HL-60 (cell line): Measurements from ENCODE around the gene CBL.

Experiments used
- DNase-seq, 2 experiments: peaks; one replicate each; pipeline ENCODE4 v3.0.0-alpha.2; 2010 to 2020; ENCODE audit warnings: low read depth in 1 of 2, low spot score in 1 of 2
- H3K27ac ChIP-seq: fragments of 250-450 bp; sonication (Bioruptor Pico); replicated peaks from 2 replicates; pipeline ENCODE4 v1.5.1; 2020; ENCODE audit warnings: mild to moderate bottlenecking, moderate library complexity
- H3K27me3 ChIP-seq: fragments of 250-450 bp; sonication (Bioruptor Pico); 2 replicates; pipeline ENCODE4 v1.5.1; 2021; ENCODE audit warnings: mild to moderate bottlenecking, moderate library complexity; ENCODE audit not compliant: insufficient read depth, poor library complexity, severe bottlenecking
- H3K4me3 ChIP-seq: replicated peaks from 2 replicates; pipeline ENCODE4 v1.5.1; 2011; ENCODE audit warnings: mild to moderate bottlenecking, control low read depth, low read length; ENCODE audit not compliant: insufficient read depth
- GABPA ChIP-seq: IDR thresholded peaks from 2 replicates; pipeline ENCODE4 v1.6.1; 2012; ENCODE audit warnings: low read depth
- POLR2AphosphoS5 ChIP-seq: IDR thresholded peaks from 2 replicates; pipeline ENCODE4 v1.6.1; 2012; ENCODE audit warnings: low read depth
- SPI1 ChIP-seq: IDR thresholded peaks from 2 replicates; pipeline ENCODE4 v1.6.1; 2012; ENCODE audit warnings: low read depth, mild to moderate bottlenecking, borderline replicate concordance
- TF ChIP-seq, protein P1 (sequence below): IDR thresholded peaks from one replicate; pipeline ENCODE4 v1.5.1; 2011; ENCODE audit warnings: low read length, control low read depth, inconsistent platforms; ENCODE audit not compliant: insufficient read depth
- TF ChIP-seq, protein P2 (sequence below): IDR thresholded peaks from 2 replicates; pipeline ENCODE4 v1.6.1; 2012; ENCODE audit warnings: low read depth; ENCODE audit not compliant: insufficient replicate concordance

Gene CBL

DNA sequence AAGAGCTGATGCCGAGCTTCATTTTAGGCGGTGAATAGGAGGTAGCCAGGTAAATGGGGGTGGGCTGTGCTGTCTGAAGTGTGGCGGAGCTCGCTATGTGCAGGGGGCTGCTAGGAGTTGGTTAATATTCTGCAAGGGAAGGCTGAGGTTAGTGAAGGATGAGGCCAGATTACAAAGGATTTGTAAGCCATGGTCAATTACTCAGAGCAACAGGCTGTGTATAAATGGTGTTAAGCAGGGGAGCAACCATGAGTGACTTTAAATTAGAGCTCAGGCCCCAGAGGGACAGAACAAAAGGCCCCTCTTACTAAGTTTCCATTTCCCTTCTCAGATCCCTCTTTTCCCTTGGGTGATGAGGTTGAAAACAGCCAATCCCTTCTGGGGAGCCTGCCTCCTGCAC lies 118.0 kb downstream of the CBL start:
- H3K27me3 ChIP-seq: peaks cover 3% of the 10 kb centered on the region
- DNase-seq: no peak
- H3K4me3 ChIP-seq: no peak overlapping the region
- H3K27ac ChIP-seq: no peak overlapping the region
- TF ChIP-seq, protein P1, sequence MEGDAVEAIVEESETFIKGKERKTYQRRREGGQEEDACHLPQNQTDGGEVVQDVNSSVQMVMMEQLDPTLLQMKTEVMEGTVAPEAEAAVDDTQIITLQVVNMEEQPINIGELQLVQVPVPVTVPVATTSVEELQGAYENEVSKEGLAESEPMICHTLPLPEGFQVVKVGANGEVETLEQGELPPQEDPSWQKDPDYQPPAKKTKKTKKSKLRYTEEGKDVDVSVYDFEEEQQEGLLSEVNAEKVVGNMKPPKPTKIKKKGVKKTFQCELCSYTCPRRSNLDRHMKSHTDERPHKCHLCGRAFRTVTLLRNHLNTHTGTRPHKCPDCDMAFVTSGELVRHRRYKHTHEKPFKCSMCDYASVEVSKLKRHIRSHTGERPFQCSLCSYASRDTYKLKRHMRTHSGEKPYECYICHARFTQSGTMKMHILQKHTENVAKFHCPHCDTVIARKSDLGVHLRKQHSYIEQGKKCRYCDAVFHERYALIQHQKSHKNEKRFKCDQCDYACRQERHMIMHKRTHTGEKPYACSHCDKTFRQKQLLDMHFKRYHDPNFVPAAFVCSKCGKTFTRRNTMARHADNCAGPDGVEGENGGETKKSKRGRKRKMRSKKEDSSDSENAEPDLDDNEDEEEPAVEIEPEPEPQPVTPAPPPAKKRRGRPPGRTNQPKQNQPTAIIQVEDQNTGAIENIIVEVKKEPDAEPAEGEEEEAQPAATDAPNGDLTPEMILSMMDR: no peak
- no peak for TF ChIP-seq POLR2AphosphoS5
- TF ChIP-seq, protein P2, sequence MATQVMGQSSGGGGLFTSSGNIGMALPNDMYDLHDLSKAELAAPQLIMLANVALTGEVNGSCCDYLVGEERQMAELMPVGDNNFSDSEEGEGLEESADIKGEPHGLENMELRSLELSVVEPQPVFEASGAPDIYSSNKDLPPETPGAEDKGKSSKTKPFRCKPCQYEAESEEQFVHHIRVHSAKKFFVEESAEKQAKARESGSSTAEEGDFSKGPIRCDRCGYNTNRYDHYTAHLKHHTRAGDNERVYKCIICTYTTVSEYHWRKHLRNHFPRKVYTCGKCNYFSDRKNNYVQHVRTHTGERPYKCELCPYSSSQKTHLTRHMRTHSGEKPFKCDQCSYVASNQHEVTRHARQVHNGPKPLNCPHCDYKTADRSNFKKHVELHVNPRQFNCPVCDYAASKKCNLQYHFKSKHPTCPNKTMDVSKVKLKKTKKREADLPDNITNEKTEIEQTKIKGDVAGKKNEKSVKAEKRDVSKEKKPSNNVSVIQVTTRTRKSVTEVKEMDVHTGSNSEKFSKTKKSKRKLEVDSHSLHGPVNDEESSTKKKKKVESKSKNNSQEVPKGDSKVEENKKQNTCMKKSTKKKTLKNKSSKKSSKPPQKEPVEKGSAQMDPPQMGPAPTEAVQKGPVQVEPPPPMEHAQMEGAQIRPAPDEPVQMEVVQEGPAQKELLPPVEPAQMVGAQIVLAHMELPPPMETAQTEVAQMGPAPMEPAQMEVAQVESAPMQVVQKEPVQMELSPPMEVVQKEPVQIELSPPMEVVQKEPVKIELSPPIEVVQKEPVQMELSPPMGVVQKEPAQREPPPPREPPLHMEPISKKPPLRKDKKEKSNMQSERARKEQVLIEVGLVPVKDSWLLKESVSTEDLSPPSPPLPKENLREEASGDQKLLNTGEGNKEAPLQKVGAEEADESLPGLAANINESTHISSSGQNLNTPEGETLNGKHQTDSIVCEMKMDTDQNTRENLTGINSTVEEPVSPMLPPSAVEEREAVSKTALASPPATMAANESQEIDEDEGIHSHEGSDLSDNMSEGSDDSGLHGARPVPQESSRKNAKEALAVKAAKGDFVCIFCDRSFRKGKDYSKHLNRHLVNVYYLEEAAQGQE: no peak
- no peak for TF ChIP-seq GABPA
- no peak for TF ChIP-seq SPI1

DNA sequence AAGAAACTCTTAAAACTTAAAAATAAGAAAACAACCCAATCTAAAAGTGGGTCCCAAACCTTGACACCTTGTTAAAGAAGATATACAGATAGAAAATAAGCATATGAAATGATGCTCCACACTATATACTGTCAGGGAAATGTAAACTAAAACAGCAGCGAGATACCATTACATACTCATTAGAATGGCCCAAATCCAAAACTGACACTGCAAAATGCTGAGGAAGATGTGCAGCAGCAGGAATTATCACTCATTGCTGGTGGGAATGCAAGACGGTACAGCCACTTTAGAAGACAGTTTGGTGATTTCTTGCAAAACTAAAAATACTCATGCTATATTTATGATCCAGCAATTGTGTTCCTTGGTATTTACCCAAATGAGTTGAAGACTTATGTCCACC lies 123.2 kb downstream of the CBL start:
- DNase-seq: no peak
- no peak overlapping the region for H3K27ac ChIP-seq
- no peak overlapping the region for H3K4me3 ChIP-seq
- TF ChIP-seq, protein P1: no peak
- TF ChIP-seq, protein P2: no peak
- TF ChIP-seq POLR2AphosphoS5 (no peak), SPI1 (no peak)
- no peaks in the 10 kb centered on the region for H3K27me3 ChIP-seq

DNA sequence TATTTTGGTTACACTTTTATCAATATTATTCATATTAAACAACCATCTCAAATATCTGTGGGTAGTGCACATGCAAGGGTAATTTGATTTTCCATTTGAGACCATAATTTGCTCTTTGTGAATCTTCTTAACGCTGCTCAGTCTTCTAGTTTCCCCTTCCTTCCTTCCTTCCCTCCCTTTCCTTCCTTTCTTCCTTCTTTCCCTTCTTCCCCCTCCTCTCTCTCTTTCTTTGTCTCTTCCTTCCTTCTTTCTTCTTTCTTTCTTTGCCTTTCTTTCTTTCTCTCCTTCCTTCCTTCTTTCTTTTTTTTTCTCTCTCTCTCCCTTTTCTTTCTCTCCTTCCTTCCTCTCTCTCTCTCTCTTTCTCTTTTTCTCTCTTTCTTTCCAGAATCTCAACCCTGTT lies 124.1 kb downstream of the CBL start:
- no peak for DNase-seq
- Histone ChIP-seq H3K4me3 (no peak overlapping the region), H3K27me3 (no peaks in the 10 kb centered on the region), H3K27ac (no peak overlapping the region)
- no peak for TF ChIP-seq POLR2AphosphoS5
- TF ChIP-seq, protein P1: no peak

DNA sequence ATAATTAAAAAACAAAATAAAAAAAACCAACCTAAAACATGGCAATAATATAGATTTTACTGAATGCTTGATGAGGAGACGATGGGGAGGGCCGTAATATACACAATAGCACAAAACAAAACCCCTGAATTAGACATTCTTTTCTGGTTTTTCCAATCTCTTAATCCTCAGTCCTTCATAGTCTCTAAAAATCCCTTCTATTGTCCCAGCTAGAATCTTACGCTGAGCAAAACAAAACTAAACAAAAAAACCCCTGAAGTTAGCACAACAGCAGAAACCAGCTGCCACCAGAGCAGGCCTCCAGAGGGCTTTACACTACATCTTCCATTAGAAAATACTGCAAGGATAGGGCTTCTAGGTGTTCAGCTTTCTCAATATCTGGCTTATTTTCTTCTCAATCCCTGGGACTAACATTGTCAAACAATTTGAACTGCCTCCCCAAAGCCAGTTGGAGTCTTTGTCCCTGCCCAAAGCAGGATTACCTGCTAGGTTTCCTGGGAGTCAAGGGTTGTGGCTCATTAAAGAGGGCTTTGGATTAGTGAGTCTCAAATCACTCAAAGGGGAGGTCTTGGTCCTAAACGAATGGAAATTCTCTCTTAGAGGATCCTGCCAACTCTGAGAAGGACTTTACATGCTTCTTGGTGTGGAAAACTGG lies 126.1 kb downstream of the CBL start:
- Histone ChIP-seq H3K4me3 (no peak overlapping the region), H3K27me3 (no peaks in the 10 kb centered on the region), H3K27ac (no peak overlapping the region)
- TF ChIP-seq POLR2AphosphoS5 (no peak), GABPA (no peak)
- TF ChIP-seq, protein P2: no peak
- TF ChIP-seq, protein P1: no peak
- no peak for DNase-seq
